DMS 273 treated with DMSO at 0.1 percent for 48 hours (cell line): ENCODE measurements around the gene C3AR1.
A peak's percentile ranks its signal among the peaks of the same experiment; 100 is the strongest.
"Not testable (repeated sequence)": the region's sequence is repeated elsewhere in the genome, so short reads cannot be mapped to it uniquely, and the experiment has no call there.

Experiments used
- DNase-seq: peaks from one replicate; lab custom pipeline; 2025; lab: John Stamatoyannopoulos, UW

Gene C3AR1

GRCh38 chr12:8028267-8028666 is 37.9 kb downstream of the C3AR1 start:
- DNase-seq: no peak

GRCh38 chr12:8027856-8028255 is 38.3 kb downstream of the C3AR1 start:
- DNase-seq: no peak

- DNase-seq: peak; percentile 92
These were observed 39.8 kb downstream of the C3AR1 start for GRCh38 chr12:8026291-8026900.

- DNase-seq: peak; percentile 21
These were observed 47.2 kb downstream of the C3AR1 start for GRCh38 chr12:8018666-8019581.

GRCh38 chr12:8018213-8018612 is 47.9 kb downstream of the C3AR1 start:
- DNase-seq: not testable (repeated sequence)

GRCh38 chr12:8014836-8015235 is 51.3 kb downstream of the C3AR1 start:
- no peak for DNase-seq

- DNase-seq: no peak
These were observed 53.4 kb downstream of the C3AR1 start for GRCh38 chr12:8012651-8013309.

- no peak for DNase-seq
These were observed 54.8 kb downstream of the C3AR1 start for GRCh38 chr12:8011331-8011730.
